Fibroblast of lung (primary cell): ENCODE results near the gene HDAC4.

Source experiments
- EZH2 ChIP-seq: IDR thresholded peaks from 2 replicates; pipeline ENCODE4 v1.5.1; 2012; ENCODE audit warnings: low read length, control low read depth, mild to moderate bottlenecking; ENCODE audit errors: missing control alignments
- TF ChIP-seq, protein P1 (sequence below), 2 donors: IDR thresholded peaks in 1 of 2; conservative IDR thresholded peaks in 1 of 2; 1 replicate in 1 of 2; 2 replicates in 1 of 2; pipeline ENCODE4 v1.5.1; 2011 to 2012; ENCODE audit warnings: low read length in 2 of 2, control low read depth in 1 of 2, inconsistent platforms in 1 of 2, low read depth in 1 of 2, mild to moderate bottlenecking in 1 of 2

DNA sequence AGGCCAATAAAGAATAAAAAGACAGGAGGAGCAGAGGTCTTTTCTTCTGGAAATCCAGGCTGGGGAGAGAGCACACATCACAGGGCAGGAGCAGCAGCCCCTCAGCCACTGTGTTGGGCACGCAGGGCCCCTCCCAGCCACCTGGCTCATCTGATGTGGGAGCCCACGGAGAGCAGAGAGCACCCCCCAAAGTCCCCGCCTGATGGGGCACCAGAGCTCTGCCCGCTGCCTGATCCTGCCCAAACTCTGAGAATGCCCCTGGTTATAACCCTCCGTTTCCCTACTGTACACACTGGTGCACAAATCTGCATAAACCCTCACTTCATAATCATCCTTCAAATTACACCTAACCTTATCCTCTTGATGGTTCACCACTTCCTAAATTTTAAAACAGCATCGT lies 111.3 kb downstream of the HDAC4 start:
- TF ChIP-seq, protein P1, sequence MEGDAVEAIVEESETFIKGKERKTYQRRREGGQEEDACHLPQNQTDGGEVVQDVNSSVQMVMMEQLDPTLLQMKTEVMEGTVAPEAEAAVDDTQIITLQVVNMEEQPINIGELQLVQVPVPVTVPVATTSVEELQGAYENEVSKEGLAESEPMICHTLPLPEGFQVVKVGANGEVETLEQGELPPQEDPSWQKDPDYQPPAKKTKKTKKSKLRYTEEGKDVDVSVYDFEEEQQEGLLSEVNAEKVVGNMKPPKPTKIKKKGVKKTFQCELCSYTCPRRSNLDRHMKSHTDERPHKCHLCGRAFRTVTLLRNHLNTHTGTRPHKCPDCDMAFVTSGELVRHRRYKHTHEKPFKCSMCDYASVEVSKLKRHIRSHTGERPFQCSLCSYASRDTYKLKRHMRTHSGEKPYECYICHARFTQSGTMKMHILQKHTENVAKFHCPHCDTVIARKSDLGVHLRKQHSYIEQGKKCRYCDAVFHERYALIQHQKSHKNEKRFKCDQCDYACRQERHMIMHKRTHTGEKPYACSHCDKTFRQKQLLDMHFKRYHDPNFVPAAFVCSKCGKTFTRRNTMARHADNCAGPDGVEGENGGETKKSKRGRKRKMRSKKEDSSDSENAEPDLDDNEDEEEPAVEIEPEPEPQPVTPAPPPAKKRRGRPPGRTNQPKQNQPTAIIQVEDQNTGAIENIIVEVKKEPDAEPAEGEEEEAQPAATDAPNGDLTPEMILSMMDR (conservative IDR thresholded peaks at IDR 0.05 in 1 of 2, IDR thresholded peaks at IDR 0.05 in 1 of 2; ENCODE audit: low read depth in 1 of 2, low read length in 2 of 2), result no peak
- no peak for TF ChIP-seq EZH2
